Heart right ventricle (tissue), 16 donors: ENCODE measurements around the gene FAM219A. TPM values are rescaled to one million over a fixed set of nuclear protein-coding genes. Genes with fewer than 3 reads are reported as not detected.

Experiments used
- ATAC-seq, 8 donors: fragments of 200-7000 bp; cut with Tn5 transposase; one replicate each; pipeline ENCODE4 v1.9.1; 2020; ENCODE audit warnings: mild to moderate bottlenecking in 8 of 8, moderate library complexity in 8 of 8, moderate number of reproducible peaks in 1 of 8
- DNase-seq, 2 donors: peaks; one replicate each; pipeline ENCODE4 v3.0.0-alpha.2; 2020
- H3K27ac ChIP-seq, 10 donors: fragments of 200-600 bp; sonication (generic) in 2 of 10; one replicate each; pipeline versions ENCODE4 v1.5.0 to v1.8.0; 2020 to 2022; ENCODE audit warnings: mild to moderate bottlenecking in 3 of 10
- H3K27me3 ChIP-seq, 7 donors: fragments of 200-600 bp; one replicate each; pipeline ENCODE4 v1.8.0; 2021 to 2022; ENCODE audit warnings: mild to moderate bottlenecking in 2 of 7
- H3K36me3 ChIP-seq, 9 donors: fragments of 200-600 bp; sonication (generic) in 1 of 9; one replicate each; pipeline versions ENCODE4 v1.5.0 to v1.8.0; 2020 to 2022; ENCODE audit warnings: mild to moderate bottlenecking in 2 of 9
- H3K4me1 ChIP-seq, 9 donors: fragments of 200-600 bp; sonication (generic) in 1 of 9; one replicate each; pipeline versions ENCODE4 v1.5.0 to v1.8.0; 2020 to 2022; ENCODE audit warnings: mild to moderate bottlenecking in 4 of 9
- H3K4me3 ChIP-seq, 10 donors: fragments of 200-600 bp; sonication (generic) in 2 of 10; one replicate each; pipeline versions ENCODE4 v1.5.0 to v1.8.0; 2020 to 2022; ENCODE audit warnings: mild to moderate bottlenecking in 7 of 10, moderate library complexity in 2 of 10
- H3K9me3 ChIP-seq, 11 donors: fragments of 200-600 bp in 10 of 11; sonication (generic) in 2 of 11; one replicate each; pipeline versions ENCODE4 v1.5.0 to v1.8.0; 2013 to 2022; ENCODE audit warnings: mild to moderate bottlenecking in 2 of 11, control low read depth in 1 of 11, moderate library complexity in 1 of 11
- CTCF ChIP-seq, 9 donors: fragments of 200-600 bp; sonication (generic) in 2 of 9; IDR thresholded peaks; one replicate each; pipeline versions ENCODE4 v1.5.0 to v1.8.0; 2021 to 2022; ENCODE audit warnings: antibody characterized with exemption in 9 of 9, mild to moderate bottlenecking in 5 of 9, moderate library complexity in 1 of 9
- WGBS, 2 donors: extraction: QIAGEN DNeasy Blood & Tissue Kit; methylation state at CpG; one replicate each; pipeline ENCODE4 v1.1.7; 2013; ENCODE audit warnings: inconsistent platforms in 1 of 2; 5-methylcytosine and 5-hydroxymethylcytosine counted together
- intact Hi-C, 10 donors: fragments of 100-400 bp; cut with DNase I; formaldehyde crosslinking; loops; one replicate each; pipeline versions ENCODE4 v1.11.1 to v1.14.2; 2022
- polyA plus RNA-seq, 2 donors: library from polyadenylated mRNA; stranded (reverse); fragments of 200-250 nt; gene quantifications; one replicate each; pipeline ENCODE4 v1.2.3, GENCODE V29; 2013
- total RNA-seq, 10 donors: library from RNA; stranded (reverse); fragmentation: NEBNext Ultra II Directional in 3 of 10; extraction: Animal tissue kit (Norgen Biotek cat#: 25700) in 3 of 10; gene quantifications; one replicate each; pipeline versions ENCODE4 v1.2.1 to v1.2.4, GENCODE V29; 2021 to 2023
- donor health status: Arrhythmogenic right ventricular cardiomyopathy.
- donor health status: ischemic (EF 13 %, LVEDD 7.1; RV severe dilation, severe dysfunction).
- donor health status: healthy with polysubstance abuse.
- donor health status: DM: no; HTN: yes; CAD: no.
- donor health status: DM: no; HTN: no; CAD: no.
- donor health status: ischemic (EF 25% LVEDD 6.9; RV normal size, moderate dysfunction).
- donor health status: ischemic (EF 25% LVEDD 5.7; RV mildly dilated, moderate dysfunction).
- donor health status: healthy.
- donor health status: DM: yes; HTN: yes; CAD: no.
- donor health status: Ischemic cardiomyopathy.
- donor health status: ischemic (EF 35%, LVEDD 5.7; RV mildly dilated, moderate dysfunction).
- donor health status: nonischemic (EF 11% LVEDD 7.7; RV severe dilation, severe dysfunction).
- donor health status: DM: yes; HTN: yes; CAD: no.
- donor health status: PGD.
- donor health status: ischemic (EF 29% LVEDD 5.4; RV normal size, mild dysfunction).
- donor health status: nonischemic (EF 23%, LVEDD 6.1; RV moderate dilation, normal function).

FAM219A gene
- total and polyA plus RNA-seq, 12 donors = 15.1 to 38.6 (median 25.9) TPM

DNA sequence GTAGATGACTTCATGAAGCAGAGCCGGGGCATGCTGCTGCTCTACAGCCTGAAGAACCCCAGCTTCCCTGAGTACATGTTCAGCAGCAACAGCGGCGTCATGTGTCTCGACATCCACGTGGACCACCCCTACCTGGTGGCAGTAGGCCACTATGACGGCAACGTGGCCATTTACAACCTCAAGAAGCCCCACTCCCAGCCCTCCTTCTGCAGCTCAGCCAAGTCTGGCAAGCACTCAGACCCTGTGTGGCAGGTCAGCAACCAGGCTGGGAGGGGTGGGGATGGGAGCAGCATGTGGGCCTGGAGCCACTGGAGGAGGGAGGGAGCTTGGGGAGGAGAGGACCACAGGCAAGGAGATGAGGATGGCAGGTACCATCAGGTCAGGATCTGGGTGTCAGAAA lies 48.3 kb upstream of the FAM219A start:
- Histone ChIP-seq H3K27ac (no peak overlapping the region), H3K9me3 (no peaks in the 10 kb centered on the region), H3K27me3 (no peaks in the 10 kb centered on the region), H3K4me3 (no peak overlapping the region), H3K4me1 (peaks cover 0 to 15% (median 12%) of the 10 kb centered on the region in 9 donors), H3K36me3 (no peaks in the 10 kb centered on the region)
- intact Hi-C loops = loop anchor here in 4 of 10 donors (10.0 kb wide), 2 partner anchors 102 to 172 kb away; no protein-coding TSS in a partner anchor
- TF ChIP-seq CTCF (IDR thresholded peaks at IDR 0.05) = no peak
- 93% methylated on average over 7 of the region's 7 CpGs for WGBS, 2 donors
- ATAC-seq (no peak), DNase-seq (no peak)

- WGBS, 2 donors = 80 to 93% methylated on average over 5 of the region's 5 CpGs
- intact Hi-C loops = loop anchor here in 4 of 10 donors (10.0 kb wide), 2 partner anchors 101 to 171 kb away; no protein-coding TSS in a partner anchor
- ATAC-seq = no peak
Observed at GRCh38 chr9:34505370-34506120, 47.2 kb upstream of the FAM219A start.

DNA sequence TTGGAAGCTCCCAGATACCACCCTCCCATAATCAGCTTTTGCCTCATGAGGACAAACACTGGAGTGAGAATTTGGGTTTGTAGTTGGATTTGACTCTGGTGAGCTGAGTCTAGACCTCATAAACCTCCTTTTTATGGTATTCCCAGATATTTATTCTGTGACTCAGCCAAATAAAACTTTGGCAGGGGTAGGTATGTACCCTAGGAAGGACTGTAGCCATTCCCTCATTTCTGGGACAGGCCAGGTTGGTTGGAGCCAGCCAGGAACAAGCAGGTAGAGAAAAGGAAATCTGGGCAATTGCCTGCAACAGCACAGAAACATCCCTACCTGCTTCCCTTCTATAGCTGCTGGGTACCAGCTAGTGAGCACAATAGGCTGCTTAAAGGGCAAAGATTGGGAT lies 45.0 kb upstream of the FAM219A start:
- intact Hi-C loops = loop anchor here in 7 of 10 donors (5.0 to 10.0 kb wide), 7 partner anchors 44 to 169 kb away; no protein-coding TSS in a partner anchor
- no peak overlapping the region for H3K4me3 ChIP-seq
- no peak overlapping the region for H3K27ac ChIP-seq
- H3K4me1 ChIP-seq = peaks cover 0 to 26% (median 14%) of the 10 kb centered on the region in 9 donors
- TF ChIP-seq CTCF (IDR thresholded peaks at IDR 0.05) = no peak
- DNase-seq (no peak), ATAC-seq (no peak)
- H3K9me3 ChIP-seq = no peaks in the 10 kb centered on the region
- no peaks in the 10 kb centered on the region for H3K36me3 ChIP-seq
- H3K27me3 ChIP-seq = peaks cover 0 to 5% (median 0%) of the 10 kb centered on the region in 7 donors

More at GRCh38 chr9:34505370-34506120, 47.2 kb upstream of the FAM219A start:
- no peak for DNase-seq
- TF ChIP-seq CTCF (IDR thresholded peaks at IDR 0.05) = no peak
- H3K36me3 ChIP-seq = no peaks in the 10 kb centered on the region
- H3K4me3 ChIP-seq = no peak overlapping the region
- no peaks in the 10 kb centered on the region for H3K9me3 ChIP-seq
- H3K27me3 ChIP-seq = no peaks in the 10 kb centered on the region
- H3K4me1 ChIP-seq = peaks cover 0 to 26% (median 14%) of the 10 kb centered on the region in 9 donors
- H3K27ac ChIP-seq = no peak overlapping the region

DNA sequence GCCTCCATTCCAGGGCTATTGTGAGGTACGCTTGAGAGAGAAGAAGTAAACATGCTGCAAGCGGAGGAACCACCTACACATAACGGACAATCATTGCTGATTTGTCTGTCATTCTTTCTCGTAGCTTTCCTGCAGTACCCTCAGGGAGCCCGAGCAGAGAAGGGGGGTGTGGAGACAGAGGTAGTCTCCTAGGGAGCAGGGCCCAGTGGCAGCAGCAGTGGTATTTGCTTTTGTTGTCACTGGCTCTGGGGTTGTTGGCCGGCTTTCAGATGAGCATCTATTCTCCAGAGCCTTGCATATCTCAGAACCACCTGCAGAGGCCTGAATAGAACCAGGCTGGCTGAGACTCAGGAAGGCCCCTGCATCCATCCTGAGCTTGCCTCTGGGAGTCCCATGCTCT lies 44.5 kb upstream of the FAM219A start:
- no peak for DNase-seq
- ATAC-seq = no peak
- no peak for TF ChIP-seq CTCF (IDR thresholded peaks at IDR 0.05)
- peak overlapping the region in 2 of 10 donors; percentile 10 to 28 for H3K27ac ChIP-seq
- H3K4me1 ChIP-seq = peaks cover 0 to 26% (median 14%) of the 10 kb centered on the region in 9 donors
- H3K36me3 ChIP-seq = no peaks in the 10 kb centered on the region
- peaks cover 0 to 5% (median 0%) of the 10 kb centered on the region in 7 donors for H3K27me3 ChIP-seq
- no peak overlapping the region for H3K4me3 ChIP-seq
- WGBS, 2 donors = 64 to 67% methylated on average over 6 of the region's 6 CpGs
- no peaks in the 10 kb centered on the region for H3K9me3 ChIP-seq
- intact Hi-C loops = loop anchor here in 7 of 10 donors (5.0 to 10.0 kb wide), 7 partner anchors 44 to 168 kb away; no protein-coding TSS in a partner anchor
